GM18873 (cell line): ENCODE data around the gene EIPR1.

Experiments
- ATAC-seq: cut with Tn5 transposase; IDR thresholded peaks from one replicate; pipeline ENCODE4 v1.9.1; 2021; ENCODE audit warnings: mild to moderate bottlenecking, moderate library complexity, moderate number of reproducible peaks; ENCODE audit not compliant: unreplicated experiment, low FRiP score

The EIPR1 gene

GRCh38 chr2:3326182-3326537 lies 51.5 kb downstream of the EIPR1 start:
- ATAC-seq: no peak

- no peak for ATAC-seq
Observed at GRCh38 chr2:3325458-3326181, 52.0 kb downstream of the EIPR1 start.

GRCh38 chr2:3324404-3325281 lies 53.0 kb downstream of the EIPR1 start:
- ATAC-seq: no peak

- ATAC-seq: no peak
Observed at GRCh38 chr2:3324036-3324386, 53.6 kb downstream of the EIPR1 start.

- no peak for ATAC-seq
Observed at GRCh38 chr2:3323360-3324035, 54.1 kb downstream of the EIPR1 start.

GRCh38 chr2:3322311-3322970 lies 55.2 kb downstream of the EIPR1 start:
- ATAC-seq: no peak

- ATAC-seq: no peak
Observed at GRCh38 chr2:3321825-3322224, 55.8 kb downstream of the EIPR1 start.

- no peak for ATAC-seq
Observed at GRCh38 chr2:3320910-3321605, 56.6 kb downstream of the EIPR1 start.

GRCh38 chr2:3319745-3320566 lies 57.7 kb downstream of the EIPR1 start:
- no peak for ATAC-seq

- ATAC-seq: no peak
Observed at GRCh38 chr2:3319134-3319533, 58.5 kb downstream of the EIPR1 start.

GRCh38 chr2:3317871-3318590 lies 59.6 kb downstream of the EIPR1 start:
- no peak for ATAC-seq

GRCh38 chr2:3317277-3317685 lies 60.3 kb downstream of the EIPR1 start:
- no peak for ATAC-seq

GRCh38 chr2:3316456-3317276 lies 61.0 kb downstream of the EIPR1 start:
- no peak for ATAC-seq

- ATAC-seq: no peak
Observed at GRCh38 chr2:3314626-3315025, 63.0 kb downstream of the EIPR1 start.

GRCh38 chr2:3313781-3314375 lies 63.7 kb downstream of the EIPR1 start:
- no peak for ATAC-seq

- ATAC-seq: no peak
Observed at GRCh38 chr2:3312576-3313345, 64.9 kb downstream of the EIPR1 start.

GRCh38 chr2:3311601-3312000 lies 66.0 kb downstream of the EIPR1 start:
- ATAC-seq: no peak
